ENCODE measurements around the gene DYNLT2. TPM values are rescaled to one million over a fixed set of nuclear protein-coding genes. Genes with fewer than 3 reads are reported as not detected.

Gene DYNLT2
- total and polyA plus RNA-seq, 2 experiments from 2014 or later = 0.51 to 1.5 TPM

GRCh38 chr6:169782966-169783365 lies 31.6 kb upstream of the DYNLT2 start:
- Histone ChIP-seq H3K27me3 (replicated peaks; ENCODE audit: insufficient read depth) (no peaks in the 10 kb centered on the region), H3K4me3 (no peak overlapping the region), H3K27ac (no peak overlapping the region), H2AFZ (no peak overlapping the region), H3K9me2 (ENCODE audit: insufficient read depth) (no peaks in the 10 kb centered on the region), H3K9me3 (ENCODE audit: low read depth) (no peaks in the 10 kb centered on the region), H3K9ac (no peak overlapping the region), H3K36me3 (ENCODE audit: low read depth) (peaks cover 7% of the 10 kb centered on the region; the same call in 1 of the 2 replicates), H3K79me2 (ENCODE audit: insufficient read depth) (no peaks in the 10 kb centered on the region), H3F3A (ENCODE audit: insufficient read depth) (no peaks in the 10 kb centered on the region), H4K20me1 (ENCODE audit: insufficient read depth) (no peaks in the 10 kb centered on the region), H3K4me1 (ENCODE audit: insufficient read depth) (no peaks in the 10 kb centered on the region), H3K4me2 (ENCODE audit: unreplicated experiment) (no peak overlapping the region)
- in situ Hi-C loops (cut with MboI) = no loop called here
- 90 to 95% methylated on average over 8 of the region's 8 CpGs for WGBS, 2 experiments (ENCODE audit: low coverage in 1 of 2, low lambda C conversion rate in 2 of 2, missing lambda C conversion rate in 2 of 2)
- no peak for DNase-seq
- TF ChIP-seq EZH2 (IDR thresholded peaks at IDR 0.05; ENCODE audit: insufficient read depth, poor library complexity, severe bottlenecking) (no peak), EZH2phosphoT487 (IDR thresholded peaks at IDR 0.05; ENCODE audit: insufficient read depth, low read depth) (no peak)

- in situ Hi-C loops (cut with MboI) = no loop called here
- WGBS, 2 experiments (ENCODE audit: low coverage in 1 of 2, low lambda C conversion rate in 2 of 2, missing lambda C conversion rate in 2 of 2) = 88 to 94% methylated on average over 11 of the region's 11 CpGs
- no peak for DNase-seq
These were observed 29.3 kb upstream of the DYNLT2 start for GRCh38 chr6:169780571-169781091.

GRCh38 chr6:169779896-169780295 lies 28.5 kb upstream of the DYNLT2 start:
- Histone ChIP-seq H3K79me2 (ENCODE audit: insufficient read depth) (no peaks in the 10 kb centered on the region), H3K9me2 (ENCODE audit: insufficient read depth) (no peaks in the 10 kb centered on the region), H3K36me3 (ENCODE audit: low read depth) (peaks cover 7% of the 10 kb centered on the region; the same call in 1 of the 2 replicates), H3F3A (ENCODE audit: insufficient read depth) (no peaks in the 10 kb centered on the region), H3K27me3 (replicated peaks; ENCODE audit: insufficient read depth) (no peaks in the 10 kb centered on the region), H3K9ac (no peak overlapping the region), H2AFZ (no peak overlapping the region), H3K27ac (no peak overlapping the region), H3K4me3 (no peak overlapping the region), H3K9me3 (ENCODE audit: low read depth) (no peaks in the 10 kb centered on the region), H3K4me1 (ENCODE audit: insufficient read depth) (no peaks in the 10 kb centered on the region), H3K4me2 (ENCODE audit: unreplicated experiment) (no peak overlapping the region), H4K20me1 (ENCODE audit: insufficient read depth) (no peaks in the 10 kb centered on the region)
- TF ChIP-seq EZH2 (IDR thresholded peaks at IDR 0.05; ENCODE audit: insufficient read depth, poor library complexity, severe bottlenecking) (no peak), EZH2phosphoT487 (IDR thresholded peaks at IDR 0.05; ENCODE audit: insufficient read depth, low read depth) (no peak)
- in situ Hi-C loops (cut with MboI) = no loop called here
- WGBS, 2 experiments (ENCODE audit: low coverage in 1 of 2, low lambda C conversion rate in 2 of 2, missing lambda C conversion rate in 2 of 2) = 85 to 87% methylated on average over 5 of the region's 5 CpGs
- DNase-seq = no peak

More at GRCh38 chr6:169780571-169781091, 29.3 kb upstream of the DYNLT2 start:
- no peaks in the 10 kb centered on the region for H3K9me3 ChIP-seq (ENCODE audit: low read depth)
- no peaks in the 10 kb centered on the region for H3K79me2 ChIP-seq (ENCODE audit: insufficient read depth)
- no peak overlapping the region for H2AFZ ChIP-seq
- TF ChIP-seq EZH2phosphoT487 (IDR thresholded peaks at IDR 0.05; ENCODE audit: insufficient read depth, low read depth) (no peak), EZH2 (IDR thresholded peaks at IDR 0.05; ENCODE audit: insufficient read depth, poor library complexity, severe bottlenecking) (no peak)
- no peaks in the 10 kb centered on the region for H3F3A ChIP-seq (ENCODE audit: insufficient read depth)
- H3K4me3 ChIP-seq = no peak overlapping the region
- H3K4me1 ChIP-seq (ENCODE audit: insufficient read depth) = no peaks in the 10 kb centered on the region
- no peak overlapping the region for H3K9ac ChIP-seq
- no peaks in the 10 kb centered on the region for H3K27me3 ChIP-seq (replicated peaks; ENCODE audit: insufficient read depth)
- peaks cover 7% of the 10 kb centered on the region; the same call in 1 of the 2 replicates for H3K36me3 ChIP-seq (ENCODE audit: low read depth)
- no peak overlapping the region for H3K27ac ChIP-seq
- H4K20me1 ChIP-seq (ENCODE audit: insufficient read depth) = no peaks in the 10 kb centered on the region
- no peaks in the 10 kb centered on the region for H3K9me2 ChIP-seq (ENCODE audit: insufficient read depth)
- no peak overlapping the region for H3K4me2 ChIP-seq (ENCODE audit: unreplicated experiment)

- H3F3A ChIP-seq (ENCODE audit: insufficient read depth) = no peaks in the 10 kb centered on the region
These were observed 27.9 kb upstream of the DYNLT2 start for GRCh38 chr6:169779092-169779815.

More at GRCh38 chr6:169779092-169779815, 27.9 kb upstream of the DYNLT2 start:
- WGBS, 2 experiments (ENCODE audit: low coverage in 1 of 2, low lambda C conversion rate in 2 of 2, missing lambda C conversion rate in 2 of 2) = 92 to 94% methylated on average over 8 of the region's 8 CpGs
- Histone ChIP-seq H3K9me2 (ENCODE audit: insufficient read depth) (no peaks in the 10 kb centered on the region), H3K4me1 (ENCODE audit: insufficient read depth) (no peaks in the 10 kb centered on the region), H3K9me3 (ENCODE audit: low read depth) (no peaks in the 10 kb centered on the region), H3K4me3 (no peak overlapping the region), H3K27me3 (replicated peaks; ENCODE audit: insufficient read depth) (no peaks in the 10 kb centered on the region), H4K20me1 (ENCODE audit: insufficient read depth) (no peaks in the 10 kb centered on the region), H3K27ac (no peak overlapping the region), H3K9ac (no peak overlapping the region), H3K79me2 (ENCODE audit: insufficient read depth) (no peaks in the 10 kb centered on the region), H3K36me3 (ENCODE audit: low read depth) (peaks cover 7% of the 10 kb centered on the region; the same call in 1 of the 2 replicates), H2AFZ (no peak overlapping the region), H3K4me2 (ENCODE audit: unreplicated experiment) (no peak overlapping the region)
- in situ Hi-C loops (cut with MboI) = no loop called here
- TF ChIP-seq EZH2phosphoT487 (IDR thresholded peaks at IDR 0.05; ENCODE audit: insufficient read depth, low read depth) = no peak
- no peak for TF ChIP-seq EZH2 (IDR thresholded peaks at IDR 0.05; ENCODE audit: insufficient read depth, poor library complexity, severe bottlenecking)
- DNase-seq = no peak

All from GM23248 (cell line).